H9 (cell line): ENCODE measurements around the gene LSP1. TPM values are rescaled to one million over a fixed set of nuclear protein-coding genes. Genes with fewer than 3 reads are reported as not detected.

Source experiments
- DNase-seq: peaks from one replicate; pipeline ENCODE4 v3.0.0-alpha.2; 2017
- H2AFZ ChIP-seq: one replicate; pipeline ENCODE4 v1.6.1; 2013; ENCODE audit warnings: mild to moderate bottlenecking, low read length, control low read depth, moderate library complexity
- H2AK5ac ChIP-seq: 2 replicates; pipeline ENCODE4 v1.6.1; 2013; ENCODE audit warnings: low read length, control low read depth, mixed read lengths; ENCODE audit not compliant: insufficient read length
- H2BK120ac ChIP-seq: one replicate; pipeline ENCODE4 v1.6.1; 2013; ENCODE audit warnings: low read depth, mild to moderate bottlenecking, low read length, control low read depth, inconsistent platforms; ENCODE audit not compliant: poor library complexity, severe bottlenecking
- H2BK12ac ChIP-seq: 2 replicates; pipeline ENCODE4 v1.6.1; 2013; ENCODE audit warnings: low read length, control low read depth, mixed read lengths, low read depth; ENCODE audit not compliant: insufficient read length
- H2BK15ac ChIP-seq: 2 replicates; pipeline ENCODE4 v1.6.1; 2013; ENCODE audit warnings: low read depth, low read length, control low read depth
- H2BK20ac ChIP-seq: one replicate; pipeline ENCODE4 v1.6.1; 2013; ENCODE audit warnings: low read depth, mild to moderate bottlenecking, low read length, control low read depth, inconsistent platforms; ENCODE audit not compliant: poor library complexity, severe bottlenecking
- H2BK5ac ChIP-seq: 2 replicates; pipeline ENCODE4 v1.6.1; 2013; ENCODE audit warnings: low read length, control low read depth, mixed read lengths; ENCODE audit not compliant: insufficient read length
- H3K14ac ChIP-seq: 2 replicates; pipeline ENCODE4 v1.6.1; 2013; ENCODE audit warnings: low read length, control low read depth; ENCODE audit not compliant: insufficient read depth
- H3K18ac ChIP-seq: 2 replicates; pipeline ENCODE4 v1.6.1; 2013; ENCODE audit warnings: low read depth, mild to moderate bottlenecking, mixed read lengths, low read length, control low read depth; ENCODE audit not compliant: insufficient read length
- H3K23ac ChIP-seq: 2 replicates; pipeline ENCODE4 v1.6.1; 2013; ENCODE audit warnings: low read length, control low read depth, mixed read lengths, low read depth; ENCODE audit not compliant: insufficient read length
- H3K23me2 ChIP-seq: 2 replicates; pipeline ENCODE4 v1.6.1; 2013; ENCODE audit warnings: low read depth, mild to moderate bottlenecking, mixed read lengths, low read length, control low read depth; ENCODE audit not compliant: insufficient read length, poor library complexity, severe bottlenecking
- H3K27ac ChIP-seq: 2 replicates; pipeline ENCODE4 v1.5.1; 2013; ENCODE audit warnings: low read length, control low read depth, mixed read lengths, low read depth; ENCODE audit not compliant: insufficient read length
- H3K27me3 ChIP-seq: 2 replicates; pipeline ENCODE4 v1.6.1; 2013; ENCODE audit warnings: low read length, control low read depth, inconsistent platforms; ENCODE audit not compliant: insufficient read depth
- H3K4ac ChIP-seq: 2 replicates; pipeline ENCODE4 v1.6.1; 2013; ENCODE audit warnings: low read depth, mild to moderate bottlenecking, control low read depth, inconsistent platforms, low read length, moderate library complexity
- H3K4me1 ChIP-seq: 2 replicates; pipeline ENCODE4 v1.6.1; 2013; ENCODE audit warnings: low read length, control low read depth, inconsistent platforms; ENCODE audit not compliant: insufficient read depth
- H3K4me2 ChIP-seq: 2 replicates; pipeline ENCODE4 v1.6.1; 2013; ENCODE audit warnings: low read length, control low read depth, mixed read lengths; ENCODE audit not compliant: insufficient read length, insufficient read depth
- H3K56ac ChIP-seq: 2 replicates; pipeline ENCODE4 v1.6.1; 2013; ENCODE audit warnings: low read depth, mild to moderate bottlenecking, mixed read lengths, low read length, control low read depth; ENCODE audit not compliant: insufficient read length
- H3K79me1 ChIP-seq: 2 replicates; pipeline ENCODE4 v1.6.1; 2013; ENCODE audit warnings: low read depth, mild to moderate bottlenecking, moderate library complexity, low read length, control low read depth, inconsistent platforms; ENCODE audit not compliant: insufficient read depth, poor library complexity, severe bottlenecking
- H3K79me2 ChIP-seq: 2 replicates; pipeline ENCODE4 v1.6.1; 2013; ENCODE audit warnings: low read length, control low read depth, inconsistent platforms; ENCODE audit not compliant: insufficient read depth
- H3K9ac ChIP-seq: 2 replicates; pipeline ENCODE4 v1.6.1; 2013; ENCODE audit warnings: low read length, control low read depth, mixed read lengths; ENCODE audit not compliant: insufficient read length; ENCODE audit errors: extremely low read depth
- H3K9me3 ChIP-seq: one replicate; pipeline ENCODE4 v1.6.1; 2013; ENCODE audit warnings: low read depth, low read length, inconsistent platforms; ENCODE audit not compliant: control insufficient read depth
- H3T11ph ChIP-seq: one replicate; pipeline ENCODE4 v1.6.1; 2013; ENCODE audit warnings: mild to moderate bottlenecking, low read length, control low read depth, inconsistent platforms
- H4K20me1 ChIP-seq: one replicate; pipeline ENCODE4 v1.6.1; 2013; ENCODE audit not compliant: control insufficient read depth, insufficient read length, insufficient read depth
- H4K5ac ChIP-seq: 2 replicates; pipeline ENCODE4 v1.6.1; 2013; ENCODE audit warnings: low read depth, mild to moderate bottlenecking, mixed read lengths, low read length, control low read depth; ENCODE audit not compliant: insufficient read length
- H4K8ac ChIP-seq: replicated peaks from 2 replicates; pipeline ENCODE4 v1.6.1; 2013; ENCODE audit warnings: low read length, control low read depth, mixed read lengths, low read depth; ENCODE audit not compliant: insufficient read length
- H4K91ac ChIP-seq: 2 replicates; pipeline ENCODE4 v1.6.1; 2013; ENCODE audit warnings: low read depth, mild to moderate bottlenecking, moderate library complexity, mixed read lengths, low read length, control low read depth; ENCODE audit not compliant: insufficient read length
- H3K27ac Mint-ChIP-seq, 3 experiments: 2 replicates in 2 of 3; 3 replicates in 1 of 3; pipeline ENCODE4 v1.8.0; 2020 to 2021; ENCODE audit warnings: mixed read lengths in 3 of 3, mild to moderate bottlenecking in 1 of 3, moderate library complexity in 1 of 3
- H3K27me3 Mint-ChIP-seq: 2 replicates; pipeline ENCODE4 v1.8.0; 2021; ENCODE audit warnings: low read depth, mild to moderate bottlenecking, moderate library complexity, mixed read lengths
- H3K36me3 Mint-ChIP-seq, 3 experiments: 2 replicates in 2 of 3; 3 replicates in 1 of 3; pipeline ENCODE4 v1.8.0; 2020 to 2021; ENCODE audit warnings: low read depth in 3 of 3, mixed read lengths in 3 of 3; ENCODE audit not compliant: insufficient read depth in 1 of 3
- H3K4me1 Mint-ChIP-seq, 2 experiments: 2 replicates each; pipeline ENCODE4 v1.8.0; 2020; ENCODE audit warnings: mixed read lengths in 2 of 2
- H3K4me3 Mint-ChIP-seq, 2 experiments: 2 replicates in 1 of 2; 3 replicates in 1 of 2; pipeline ENCODE4 v1.8.0; 2020 to 2021; ENCODE audit warnings: mild to moderate bottlenecking in 2 of 2, mixed read lengths in 2 of 2, moderate library complexity in 1 of 2
- H3K9me3 Mint-ChIP-seq, 2 experiments: 2 replicates in 1 of 2; 3 replicates in 1 of 2; pipeline ENCODE4 v1.8.0; 2020; ENCODE audit warnings: mild to moderate bottlenecking in 2 of 2, mixed read lengths in 2 of 2, moderate library complexity in 1 of 2
- whole genome bisulfite sequencing: extraction: QIAGEN DNeasy Blood & Tissue Kit; methylation state at CpG from one replicate; pipeline ENCODE4 v1.1.7; 2013; ENCODE audit warnings: missing lambda C conversion rate, low lambda C conversion rate, mixed read lengths; ENCODE audit not compliant: insufficient read length; ENCODE audit errors: extremely low coverage; 5-methylcytosine and 5-hydroxymethylcytosine counted together
- total RNA-seq: library from RNA; stranded (reverse); gene quantifications from 2 replicates; pipeline ENCODE4 v1.2.1, GENCODE V29; 2021
- TF ChIP-seq, protein P1 (sequence below): fragments of 200-600 bp; sonication (generic); conservative IDR thresholded peaks from 3 replicates; pipeline ENCODE4 v1.8.0; 2021; ENCODE audit warnings: antibody characterized with exemption, mild to moderate bottlenecking

Gene LSP1
- total RNA-seq, 1 experiment from 2014 or later = not detected

DNA sequence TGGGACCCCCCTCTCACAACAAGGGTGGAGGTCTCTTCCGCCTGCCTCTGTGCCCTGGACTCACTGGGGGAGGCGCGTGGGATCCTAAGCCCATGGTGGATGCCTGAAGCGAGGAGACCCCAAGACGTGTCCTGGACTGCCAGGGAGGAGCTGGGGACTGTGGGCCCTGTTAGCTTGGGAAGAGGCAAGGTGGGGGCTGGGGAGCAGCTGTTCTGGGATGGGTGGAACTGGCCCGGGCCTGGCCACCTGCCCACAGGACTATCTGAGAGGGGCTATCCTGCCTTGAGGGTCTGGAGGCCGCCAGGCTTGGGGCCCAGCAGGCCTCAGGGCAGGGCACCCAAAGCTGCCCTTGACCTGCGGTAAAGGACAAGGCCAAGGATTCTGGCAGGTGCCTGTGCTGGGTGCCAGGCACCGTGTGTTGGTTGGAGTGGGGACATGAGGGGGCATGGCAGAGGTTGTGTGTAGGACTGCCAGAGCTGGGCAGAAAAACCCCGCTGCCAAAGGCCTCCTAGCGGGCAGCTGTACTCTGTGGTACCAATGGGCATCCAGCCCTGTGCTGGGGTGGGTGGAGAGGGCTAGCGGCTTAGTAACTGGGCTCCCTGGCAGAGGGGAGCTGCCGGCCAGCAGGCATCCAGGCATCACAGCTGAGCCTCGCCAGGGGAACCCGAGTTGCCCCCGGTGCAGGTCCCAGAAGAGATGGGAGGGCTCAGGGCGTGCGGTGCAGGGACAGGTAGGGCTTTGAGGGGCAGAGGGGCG lies 670 bp downstream of the LSP1 start:
- no peak overlapping the region for H3K4ac ChIP-seq
- no CpG with 5 or more reads among the region's 19 CpGs for WGBS
- DNase-seq = no peak

More for the DNA sequence above, 670 bp downstream of the LSP1 start:
- no peaks in the 10 kb centered on the region for H3K4me1 ChIP-seq
- H2BK15ac ChIP-seq = no peak overlapping the region
- no peak overlapping the region for H2AFZ ChIP-seq
- TF ChIP-seq, protein P1, sequence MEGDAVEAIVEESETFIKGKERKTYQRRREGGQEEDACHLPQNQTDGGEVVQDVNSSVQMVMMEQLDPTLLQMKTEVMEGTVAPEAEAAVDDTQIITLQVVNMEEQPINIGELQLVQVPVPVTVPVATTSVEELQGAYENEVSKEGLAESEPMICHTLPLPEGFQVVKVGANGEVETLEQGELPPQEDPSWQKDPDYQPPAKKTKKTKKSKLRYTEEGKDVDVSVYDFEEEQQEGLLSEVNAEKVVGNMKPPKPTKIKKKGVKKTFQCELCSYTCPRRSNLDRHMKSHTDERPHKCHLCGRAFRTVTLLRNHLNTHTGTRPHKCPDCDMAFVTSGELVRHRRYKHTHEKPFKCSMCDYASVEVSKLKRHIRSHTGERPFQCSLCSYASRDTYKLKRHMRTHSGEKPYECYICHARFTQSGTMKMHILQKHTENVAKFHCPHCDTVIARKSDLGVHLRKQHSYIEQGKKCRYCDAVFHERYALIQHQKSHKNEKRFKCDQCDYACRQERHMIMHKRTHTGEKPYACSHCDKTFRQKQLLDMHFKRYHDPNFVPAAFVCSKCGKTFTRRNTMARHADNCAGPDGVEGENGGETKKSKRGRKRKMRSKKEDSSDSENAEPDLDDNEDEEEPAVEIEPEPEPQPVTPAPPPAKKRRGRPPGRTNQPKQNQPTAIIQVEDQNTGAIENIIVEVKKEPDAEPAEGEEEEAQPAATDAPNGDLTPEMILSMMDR = no peak
- no peak overlapping the region for H3K23ac ChIP-seq
- no peak overlapping the region for H4K8ac ChIP-seq
- no peak overlapping the region for H3K9ac ChIP-seq
- H3K9me3 Mint-ChIP-seq = no peaks in the 10 kb centered on the region
- no peak overlapping the region for H3K18ac ChIP-seq
- H2BK120ac ChIP-seq = no peak overlapping the region
- H3K23me2 ChIP-seq = no peaks in the 10 kb centered on the region
- H3K36me3 Mint-ChIP-seq = no peaks in the 10 kb centered on the region
- no peak overlapping the region for H4K5ac ChIP-seq
- H3K27me3 ChIP-seq = no peaks in the 10 kb centered on the region
- no peak overlapping the region for H4K91ac ChIP-seq
- H3K79me2 ChIP-seq = no peaks in the 10 kb centered on the region
- H3K56ac ChIP-seq = no peak overlapping the region
- H4K20me1 ChIP-seq = no peaks in the 10 kb centered on the region
- no peak overlapping the region; a peak in 1 of 7 replicates for H3K27ac Mint-ChIP-seq
- no peak overlapping the region for H3K27ac ChIP-seq
- no peak overlapping the region for H3T11ph ChIP-seq
- no peak overlapping the region for H3K4me2 ChIP-seq
- H3K9me3 ChIP-seq = no peaks in the 10 kb centered on the region
- H3K4me1 Mint-ChIP-seq = peaks cover 2 to 3% of the 10 kb centered on the region in 2 experiments; a peak in 2 of 4 replicates
- H3K14ac ChIP-seq = no peak overlapping the region; the same call in 1 of the 2 replicates
- no peak overlapping the region for H2BK5ac ChIP-seq
- H3K27me3 Mint-ChIP-seq = peaks cover 10% of the 10 kb centered on the region
- no peak overlapping the region for H2AK5ac ChIP-seq
- no peak overlapping the region for H2BK20ac ChIP-seq
- H3K4me3 Mint-ChIP-seq = no peak overlapping the region
- H3K79me1 ChIP-seq = no peaks in the 10 kb centered on the region
- no peak overlapping the region for H2BK12ac ChIP-seq
